Spleen (tissue), 11 donors: ENCODE data around the gene YTHDF2. TPM values are rescaled to one million over a fixed set of nuclear protein-coding genes. Genes with fewer than 3 reads are reported as not detected.

ENCODE experiments used
- DNase-seq: peaks from one replicate; pipeline ENCODE4 v3.0.0-alpha.2; 2020
- H3K27ac ChIP-seq, 8 donors: fragments of 200-600 bp; sonication (generic) in 7 of 8; 1 replicate in 4 of 8; 2 replicates in 4 of 8; pipeline versions ENCODE4 v1.5.0 to v1.8.0; 2016 to 2021; ENCODE audit warnings: inconsistent platforms in 4 of 8, mild to moderate bottlenecking in 4 of 8, moderate library complexity in 1 of 8
- H3K27me3 ChIP-seq, 7 donors: fragments of 200-600 bp; sonication (generic) in 6 of 7; replicated peaks in 1 of 7; 1 replicate in 4 of 7; 2 replicates in 3 of 7; pipeline versions ENCODE4 v1.5.0 to v1.8.0; 2016 to 2021; ENCODE audit warnings: inconsistent platforms in 3 of 7, mild to moderate bottlenecking in 1 of 7
- H3K36me3 ChIP-seq, 6 donors: fragments of 200-600 bp; sonication (generic) in 5 of 6; 1 replicate in 4 of 6; 2 replicates in 2 of 6; pipeline versions ENCODE4 v1.5.0 to v1.8.0; 2016 to 2021; ENCODE audit warnings: inconsistent platforms in 2 of 6
- H3K4me1 ChIP-seq, 6 donors: fragments of 200-600 bp; sonication (generic) in 5 of 6; 1 replicate in 3 of 6; 2 replicates in 3 of 6; pipeline versions ENCODE4 v1.5.0 to v1.8.0; 2016 to 2021; ENCODE audit warnings: inconsistent platforms in 3 of 6
- H3K4me3 ChIP-seq, 8 donors: fragments of 200-600 bp; sonication (generic) in 7 of 8; 1 replicate in 4 of 8; 2 replicates in 4 of 8; pipeline versions ENCODE4 v1.5.0 to v1.8.0; 2016 to 2021; ENCODE audit warnings: inconsistent platforms in 4 of 8, mild to moderate bottlenecking in 4 of 8, moderate library complexity in 2 of 8
- H3K9me3 ChIP-seq, 8 donors: fragments of 200-600 bp; sonication (generic) in 7 of 8; 1 replicate in 4 of 8; 2 replicates in 4 of 8; pipeline versions ENCODE4 v1.5.0 to v1.8.0; 2016 to 2021; ENCODE audit warnings: inconsistent platforms in 4 of 8
- CTCF ChIP-seq, 11 experiments: fragments of 200-600 bp in 7 of 11; fragments of 450-650 bp in 4 of 11; sonication (generic) in 4 of 11; IDR thresholded peaks in 8 of 11; conservative IDR thresholded peaks in 3 of 11; 1 replicate in 7 of 11; 2 replicates in 4 of 11; pipeline versions ENCODE4 v1.4.0 to v1.8.0; 2016 to 2021; ENCODE audit warnings: antibody characterized with exemption in 11 of 11, inconsistent platforms in 4 of 11, mild to moderate bottlenecking in 1 of 11
- POLR2A ChIP-seq, 3 donors: fragments of 450-650 bp; IDR thresholded peaks; one replicate each; pipeline ENCODE4 v1.5.1; 2017; ENCODE audit warnings: antibody characterized with exemption in 3 of 3, mild to moderate bottlenecking in 1 of 3
- POLR2AphosphoS5 ChIP-seq, 3 donors: sonication (generic); formaldehyde crosslinking; IDR thresholded peaks; one replicate each; pipeline ENCODE4 v1.5.1; 2017; ENCODE audit warnings: antibody characterized with exemption in 3 of 3
- WGBS, 5 donors: extraction: QIAGEN DNeasy Blood & Tissue Kit in 3 of 5; methylation state at CpG; one replicate each; pipeline versions ENCODE4 v1.1.5 to v1.1.7; 2013 to 2018; 5-methylcytosine and 5-hydroxymethylcytosine counted together
- intact Hi-C: fragments of 100-400 bp; cut with DNase I; formaldehyde crosslinking; loops from one replicate; pipeline ENCODE4 v1.15.0; 2023; ENCODE audit warnings: low total_unique reads
- polyA plus RNA-seq, 3 donors: library from polyadenylated mRNA; stranded (reverse); fragments of 200-250 nt; gene quantifications; one replicate each; pipeline ENCODE4 v1.2.1, GENCODE V29; 2013
- total RNA-seq, 7 donors: library from RNA; depleted of rRNA in 3 of 7; stranded (reverse); fragments of >200 nt in 3 of 7; fragmentation: NEBNext Ultra II Directional in 4 of 7; extraction: Animal tissue kit (Norgen Biotek cat#: 25700) in 4 of 7; gene quantifications; one replicate each; pipeline versions ENCODE4 v1.1.0 to v1.2.1, GENCODE V29; 2016 to 2021
- donor health status: healthy with polysubstance abuse.
- donor health status: DM: no; HTN: no; CAD: no; lungs with moderate emphysema.
- donor health status: DM: no; HTN: no; CAD: no.
- donor health status: Bipolar disorder and iron deficiency.
- donor health status: healthy.
- donor health status: DM: no; HTN: no; CAD: no.
- donor health status: DM: yes; HTN: yes; CAD: no.

The YTHDF2 gene
- total and polyA plus RNA-seq, 10 donors, result 31.4 to 67.5 (median 57.0) TPM

- Histone ChIP-seq H3K9me3 (no peaks in the 10 kb centered on the region), H3K27ac (peak overlapping the region; percentile 91 to 97 (median 96)), H3K27me3 (no peaks in the 10 kb centered on the region), H3K4me3 (peak overlapping the region in 7 of 8 donors; percentile 82 to 99 (median 87)), H3K36me3 (peaks cover 0 to 30% (median 23%) of the 10 kb centered on the region in 6 donors), H3K4me1 (peaks cover 33 to 49% (median 44%) of the 10 kb centered on the region in 6 donors)
- intact Hi-C loops, result loop anchor here (2.0 kb wide), 1 partner anchor 93 kb away; the partner anchor contains the start of gene TAF12
- 17 to 20% (median 17%) methylated on average over 12 to 15 of the region's 15 CpGs for WGBS, 5 donors
- DNase-seq, result no peak
- TF ChIP-seq POLR2A (IDR thresholded peaks at IDR 0.05) (no peak), POLR2AphosphoS5 (IDR thresholded peaks at IDR 0.05) (no peak), CTCF (IDR thresholded peaks at IDR 0.05 in 8 of 11, conservative IDR thresholded peaks at IDR 0.05 in 3 of 11) (no peak)
These were observed 735 bp upstream of the YTHDF2 start for GRCh38 chr1:28735961-28736449.

- Histone ChIP-seq H3K9me3 (no peaks in the 10 kb centered on the region), H3K36me3 (peaks cover 0 to 46% (median 37%) of the 10 kb centered on the region in 6 donors), H3K27me3 (no peaks in the 10 kb centered on the region), H3K27ac (peak overlapping the region; percentile 91 to 97 (median 96)), H3K4me1 (peaks cover 35 to 64% (median 59%) of the 10 kb centered on the region in 6 donors), H3K4me3 (peak overlapping the region; percentile 82 to 99 (median 88))
- intact Hi-C loops, result loop anchor here (2.0 kb wide), 1 partner anchor 95 kb away; the partner anchor contains the start of gene TAF12
- 1% methylated on average over 46 to 53 of the region's 53 CpGs for WGBS, 5 donors
- TF ChIP-seq CTCF (IDR thresholded peaks at IDR 0.05 in 8 of 11, conservative IDR thresholded peaks at IDR 0.05 in 3 of 11), result no peak
- no peak for TF ChIP-seq POLR2AphosphoS5 (IDR thresholded peaks at IDR 0.05)
- TF ChIP-seq POLR2A (IDR thresholded peaks at IDR 0.05), result no peak
- DNase-seq, result peak; percentile 82
These were observed 780 bp downstream of the YTHDF2 start for GRCh38 chr1:28737307-28738132.

- no peak overlapping the region for H3K4me3 ChIP-seq
- no peaks in the 10 kb centered on the region for H3K27me3 ChIP-seq
- peak overlapping the region in 3 of 8 donors; percentile 2 to 31 (median 16) for H3K27ac ChIP-seq
- peaks cover 42 to 90% (median 81%) of the 10 kb centered on the region in 6 donors for H3K4me1 ChIP-seq
- no peak for TF ChIP-seq CTCF (IDR thresholded peaks at IDR 0.05 in 8 of 11, conservative IDR thresholded peaks at IDR 0.05 in 3 of 11)
- no peak for TF ChIP-seq POLR2A (IDR thresholded peaks at IDR 0.05)
- no peak for TF ChIP-seq POLR2AphosphoS5 (IDR thresholded peaks at IDR 0.05)
- DNase-seq, result no peak
- intact Hi-C loops, result no loop called here
- H3K36me3 ChIP-seq, result peaks cover 0 to 72% (median 60%) of the 10 kb centered on the region in 6 donors
- H3K9me3 ChIP-seq, result no peaks in the 10 kb centered on the region
These were observed 3.4 kb downstream of the YTHDF2 start for GRCh38 chr1:28740118-28740517.

GRCh38 chr1:28744184-28744583, 7.4 kb downstream of the YTHDF2 start:
- Histone ChIP-seq H3K36me3 (peaks cover 0 to 99% (median 63%) of the 10 kb centered on the region in 6 donors), H3K9me3 (no peaks in the 10 kb centered on the region), H3K4me3 (peak overlapping the region in 2 of 8 donors; percentile 1 to 14), H3K27me3 (no peaks in the 10 kb centered on the region), H3K4me1 (peaks cover 58 to 100% (median 94%) of the 10 kb centered on the region in 6 donors), H3K27ac (peak overlapping the region in 1 of 8 donors; percentile 19)
- 49 to 71% (median 54%) methylated on average over 4 of the region's 4 CpGs for WGBS, 5 donors
- no peak for DNase-seq
- TF ChIP-seq POLR2A (IDR thresholded peaks at IDR 0.05), result no peak
- TF ChIP-seq CTCF (IDR thresholded peaks at IDR 0.05 in 8 of 11, conservative IDR thresholded peaks at IDR 0.05 in 3 of 11), result no peak
- no peak for TF ChIP-seq POLR2AphosphoS5 (IDR thresholded peaks at IDR 0.05)
- intact Hi-C loops, result no loop called here
